Activated CD4-positive, alpha-beta T cell treated with anti-CD3 and anti-CD28 coated beads, Interleukin-2, amount 50 U/mL, for 16 hours (primary cell): ENCODE measurements around the gene ASB7.
"Not testable (repeated sequence)": the region's sequence is repeated elsewhere in the genome, so short reads cannot be mapped to it uniquely, and the experiment has no call there.

ENCODE experiments used
- DNase-seq: peaks from one replicate; pipeline ENCODE4 v3.0.0-alpha.2; 2020

ASB7 gene

DNA sequence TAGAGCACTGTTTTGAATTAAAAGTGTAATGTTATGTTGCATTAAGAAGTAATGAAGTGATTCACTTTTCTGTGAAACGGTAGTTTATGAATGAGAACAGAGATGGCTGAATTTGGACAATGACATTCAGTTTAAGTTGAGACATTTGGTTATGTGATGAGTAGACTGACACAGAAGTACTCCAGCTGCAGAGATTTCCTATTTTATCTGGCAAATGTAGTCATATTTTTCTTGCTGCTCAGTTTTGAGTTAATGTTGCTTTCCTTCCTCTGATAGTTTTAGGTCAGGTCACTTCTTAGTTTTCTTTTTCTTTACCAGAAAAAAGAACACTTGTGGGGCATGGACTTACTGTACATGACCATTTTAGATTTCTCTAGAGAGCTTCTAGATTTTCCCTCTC, 51.2 kb downstream of the ASB7 start:
- DNase-seq: no peak

DNA sequence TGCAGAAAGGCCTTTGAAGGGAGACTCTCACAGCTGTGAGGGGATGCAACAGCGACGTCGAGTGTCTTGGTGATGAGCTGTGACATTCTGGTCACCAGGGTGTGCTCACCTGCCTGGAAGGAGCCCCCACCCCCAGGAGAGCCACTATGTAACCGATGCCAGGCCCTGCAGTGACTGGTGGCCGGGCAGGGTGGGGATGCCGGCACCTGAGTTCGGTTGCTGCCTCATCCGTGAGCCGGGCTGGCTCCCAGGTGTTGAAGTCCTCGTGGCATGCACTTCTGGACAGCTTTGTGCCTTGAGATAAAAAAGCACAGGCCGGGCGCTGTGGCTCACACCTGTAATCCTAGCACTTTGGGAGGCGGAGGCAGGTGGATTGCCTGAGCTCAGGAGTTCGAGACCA, 56.5 kb downstream of the ASB7 start:
- DNase-seq: no peak

DNA sequence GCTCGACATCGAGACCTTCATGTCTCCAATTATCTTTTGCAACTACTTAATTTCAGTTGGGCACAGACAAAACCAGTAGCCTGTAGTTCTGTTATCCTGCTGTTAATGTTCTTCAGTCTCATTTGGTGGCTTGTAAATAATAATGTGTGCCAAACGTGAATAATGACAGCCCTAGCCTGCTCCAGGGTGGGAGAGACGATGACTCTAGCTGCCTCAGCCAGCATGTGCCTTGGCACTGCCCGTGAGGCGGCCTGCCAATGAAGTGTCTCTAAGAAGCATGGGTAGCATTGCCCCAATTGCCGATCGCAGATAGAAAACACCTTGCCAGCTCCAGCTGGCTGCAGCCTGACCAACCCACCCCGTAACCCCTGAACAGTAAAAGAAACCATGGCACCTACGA, 58.8 kb downstream of the ASB7 start:
- no peak for DNase-seq

DNA sequence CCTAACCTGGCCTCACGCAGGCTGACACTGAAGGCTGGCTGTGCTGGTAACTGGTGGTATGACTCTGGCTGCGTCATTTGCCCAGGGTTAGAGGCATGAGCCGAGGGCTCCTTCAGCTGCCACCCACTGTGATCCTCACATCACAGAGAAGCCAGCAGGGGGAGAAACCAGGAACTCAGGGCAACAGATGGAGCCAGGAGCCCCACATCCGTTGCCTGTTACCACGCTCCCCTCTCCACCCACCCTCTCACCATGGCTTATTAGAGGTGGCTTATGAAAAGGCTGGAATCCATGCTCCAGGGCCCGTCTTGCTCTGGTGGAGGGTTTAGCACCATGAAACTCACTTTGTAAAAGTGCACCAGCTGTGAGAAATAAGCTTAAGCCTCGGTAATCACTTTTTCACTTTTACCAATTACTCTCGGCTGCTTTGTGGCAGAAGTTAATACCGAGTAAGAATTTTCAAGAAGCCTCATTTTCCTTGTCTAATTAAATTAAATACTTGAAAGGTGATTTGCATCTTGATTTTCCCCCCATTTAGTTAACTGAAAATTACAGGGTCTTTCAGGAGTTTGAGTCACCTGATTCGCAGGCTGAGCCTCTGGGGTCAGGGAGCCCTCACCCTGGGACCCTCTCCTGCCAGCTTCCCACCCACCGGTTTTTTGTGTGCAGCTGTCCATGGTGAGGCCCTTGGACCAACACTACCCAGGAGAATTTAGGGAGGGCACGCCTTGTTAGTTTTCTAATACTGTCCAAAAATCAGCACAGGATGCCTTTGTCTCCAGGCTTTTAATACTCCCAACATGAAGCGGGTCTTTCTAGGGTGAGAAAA, 60.9 kb downstream of the ASB7 start:
- no peak for DNase-seq

DNA sequence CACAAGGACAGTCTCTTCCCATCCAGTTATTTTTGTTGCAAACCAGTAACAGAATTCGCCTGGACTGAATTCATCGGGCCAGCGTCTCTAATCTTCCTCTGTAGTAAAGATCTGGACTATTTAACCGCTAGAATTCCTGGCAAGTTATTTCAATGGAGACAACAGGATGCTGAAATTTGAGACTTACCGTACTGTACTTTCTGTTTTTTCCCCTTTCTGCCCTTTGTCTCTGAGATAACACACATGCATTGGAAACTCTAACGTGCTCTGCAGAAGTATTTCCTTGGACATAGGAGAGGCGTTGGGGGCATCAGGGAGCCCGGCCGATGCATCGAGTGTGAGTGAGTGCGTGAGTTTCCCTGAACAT, 61.5 kb downstream of the ASB7 start:
- DNase-seq: no peak

DNA sequence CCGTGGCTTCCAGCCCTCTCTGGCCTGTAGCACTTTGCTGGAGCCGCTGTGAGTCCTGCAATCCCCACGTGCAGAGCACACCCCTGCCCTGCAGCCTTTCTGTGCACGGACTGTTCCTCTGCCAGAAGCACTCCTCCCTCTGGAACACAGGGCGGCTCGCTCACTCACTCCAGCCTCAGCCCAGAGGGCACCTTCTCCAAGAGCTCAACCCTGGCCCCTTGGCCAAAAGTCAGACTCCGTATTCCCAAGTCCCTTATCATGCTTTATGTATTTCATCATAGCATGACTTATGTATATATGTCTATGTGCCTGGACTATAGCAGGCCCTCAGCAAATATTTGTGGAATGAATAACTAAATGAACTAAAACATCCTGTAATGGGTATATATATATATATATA, 63.2 kb downstream of the ASB7 start:
- DNase-seq: no peak

DNA sequence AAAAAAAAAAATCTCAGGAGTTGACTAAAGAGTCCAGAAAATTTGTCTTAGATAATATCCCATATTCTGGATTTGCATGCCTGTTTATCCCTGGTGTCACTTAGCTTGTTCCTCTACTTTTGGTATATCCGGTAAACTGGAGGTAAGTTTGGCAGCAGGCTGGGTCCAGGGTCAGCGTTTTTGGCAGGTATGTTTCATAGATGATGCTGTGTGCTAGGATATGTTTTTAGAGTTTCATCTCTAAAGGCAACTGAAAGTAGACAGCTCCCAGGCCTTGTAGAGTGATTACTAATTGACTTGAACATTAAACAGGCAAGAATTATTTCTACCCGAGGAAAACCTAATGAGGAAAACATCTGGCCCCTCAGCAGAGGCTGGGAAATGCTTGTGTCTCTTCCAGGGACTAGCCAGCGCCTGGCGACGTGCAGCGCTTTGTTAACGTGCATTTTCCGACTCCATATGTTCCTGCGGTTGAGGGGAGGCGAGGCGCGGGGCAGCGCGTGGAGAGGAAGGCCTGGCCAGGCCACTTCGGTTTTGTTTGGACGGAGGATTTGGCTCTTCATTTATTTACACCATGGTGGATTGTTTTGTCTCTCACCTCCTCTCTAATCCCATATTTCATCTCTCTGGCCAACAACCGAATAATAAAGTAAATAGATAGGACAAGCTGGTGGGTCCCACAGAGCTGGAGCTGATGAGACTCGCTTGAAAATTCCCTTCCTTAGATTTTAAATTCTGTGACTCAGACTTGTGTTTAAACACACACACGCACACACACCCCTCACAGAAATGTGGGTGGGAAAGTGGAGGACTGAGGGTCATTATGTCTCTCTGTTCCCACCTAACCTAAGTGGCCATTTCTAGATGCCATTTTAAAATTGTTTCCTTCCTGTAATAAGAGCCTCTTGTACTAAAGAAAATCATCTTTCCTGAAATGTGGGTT, 65.3 kb downstream of the ASB7 start:
- no peak for DNase-seq

DNA sequence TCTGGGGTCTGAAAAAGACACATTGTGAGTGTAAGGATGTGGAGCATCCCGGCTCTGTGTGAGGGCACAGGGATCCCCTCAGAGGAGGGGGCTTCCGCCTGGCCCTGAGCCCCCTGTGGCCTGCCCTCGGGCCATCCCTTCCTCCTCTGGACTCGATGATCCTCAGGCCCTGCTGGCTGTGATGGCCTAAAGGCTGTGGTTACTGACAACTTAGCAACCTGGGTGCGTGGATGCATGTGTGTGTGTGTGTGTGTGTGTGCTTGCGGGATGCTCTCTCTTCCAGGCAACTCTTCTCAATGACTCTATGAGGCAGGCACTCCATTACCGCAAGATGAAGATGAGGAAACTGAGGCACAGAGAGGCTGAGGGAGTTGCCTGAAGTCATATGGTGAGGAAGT, 66.0 kb downstream of the ASB7 start:
- no peak for DNase-seq

DNA sequence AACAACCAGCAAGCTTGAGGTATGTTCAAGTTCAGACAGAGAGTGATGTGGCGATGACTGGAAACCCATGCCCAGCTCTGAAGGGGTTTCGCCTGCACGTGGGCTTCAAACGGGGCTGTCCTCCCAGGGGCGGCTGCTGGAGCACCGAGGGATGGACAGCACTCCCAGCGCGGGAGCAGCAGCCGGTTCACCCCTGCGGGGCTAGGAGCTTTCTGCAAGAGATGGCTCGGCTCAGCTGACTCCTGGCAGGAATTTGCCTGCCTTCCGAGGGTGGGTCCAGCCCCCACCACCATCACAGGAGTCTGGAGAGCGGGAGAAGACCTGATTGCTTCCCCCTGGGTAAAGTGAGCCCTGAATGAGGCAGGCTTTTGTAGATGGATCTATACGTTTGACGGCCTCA, 66.9 kb downstream of the ASB7 start:
- no peak for DNase-seq

DNA sequence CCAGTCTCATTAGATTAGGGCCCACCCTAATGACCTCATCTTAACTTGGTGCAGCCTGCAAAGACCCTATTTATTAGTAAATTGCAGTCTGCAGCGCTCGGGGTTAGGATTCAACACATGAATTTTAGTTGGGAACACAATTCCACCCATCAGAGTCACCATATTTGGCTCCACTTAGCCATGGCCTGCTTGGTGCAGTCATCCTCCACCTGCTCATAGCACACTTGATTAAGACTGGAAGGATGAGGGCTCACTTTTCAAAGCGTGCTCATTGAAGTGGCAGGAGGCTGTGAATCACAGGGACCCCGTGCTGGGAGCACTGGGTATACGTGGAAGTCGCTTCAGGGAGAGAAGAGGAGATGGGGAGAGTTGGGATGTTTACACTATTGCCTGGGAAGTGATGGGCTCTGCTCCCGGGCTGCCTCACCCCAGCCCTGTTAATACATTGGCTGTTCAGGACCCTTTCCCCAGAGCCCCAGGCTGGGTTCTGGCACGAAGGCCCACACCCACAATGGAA, 68.2 kb downstream of the ASB7 start:
- DNase-seq: no peak

DNA sequence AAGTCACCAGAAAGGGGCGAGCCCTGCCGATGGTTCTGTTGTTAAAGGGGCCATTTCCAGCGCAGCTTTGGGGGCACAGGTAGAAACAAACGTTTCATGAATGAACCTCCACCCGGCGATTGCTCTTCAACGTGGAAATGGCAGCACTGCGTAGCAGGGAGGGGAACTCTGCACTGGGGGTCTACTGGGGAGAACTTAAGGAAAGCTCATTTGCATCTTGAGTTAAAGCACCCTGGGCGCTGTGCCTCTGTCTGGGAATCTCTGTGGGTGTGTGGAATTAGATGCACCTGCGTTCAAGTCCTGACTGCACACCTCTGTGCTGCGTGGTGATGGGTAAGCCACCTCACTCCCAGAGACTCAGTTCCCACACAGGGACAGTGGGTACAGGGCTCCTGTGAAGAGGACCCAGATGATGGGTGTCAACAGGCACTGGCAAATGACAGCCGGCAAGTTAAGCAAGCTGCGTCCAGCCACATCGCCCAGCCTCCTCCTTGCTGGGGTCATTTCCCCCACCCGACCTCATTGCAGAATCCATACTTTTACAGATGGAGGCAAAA, 68.8 kb downstream of the ASB7 start:
- no peak for DNase-seq

DNA sequence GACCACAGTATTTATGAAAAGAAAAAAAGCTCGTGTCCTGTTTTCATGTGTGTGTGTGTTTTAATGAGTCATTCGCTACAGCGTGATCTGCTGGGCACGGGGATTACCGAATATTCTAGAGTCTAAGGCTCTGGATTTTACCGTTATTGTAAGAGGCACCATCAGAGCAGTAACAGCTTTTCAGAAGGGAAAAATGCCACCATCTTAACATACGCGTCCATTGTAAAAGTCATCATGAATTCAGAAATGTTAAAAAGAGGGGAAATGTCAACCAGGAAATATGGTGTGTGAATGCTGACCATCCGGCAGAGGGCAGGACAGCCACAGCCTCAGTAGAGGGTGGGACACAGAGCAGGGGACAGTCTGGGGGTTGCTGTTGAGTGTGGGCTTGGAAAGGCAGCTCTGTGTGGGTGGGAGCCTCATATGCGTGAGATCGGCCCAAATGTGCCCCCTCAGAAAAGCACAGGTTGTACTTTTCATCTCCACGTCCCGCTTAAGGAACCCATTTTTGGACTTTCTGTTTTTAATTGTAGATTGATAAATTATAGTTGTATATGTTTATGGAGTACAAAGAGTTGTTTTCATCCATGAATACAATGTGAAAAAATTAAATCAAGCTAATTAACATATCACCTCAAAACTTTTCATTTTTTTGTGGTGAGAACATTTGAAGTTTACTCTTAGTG, 69.6 kb downstream of the ASB7 start:
- no peak for DNase-seq

DNA sequence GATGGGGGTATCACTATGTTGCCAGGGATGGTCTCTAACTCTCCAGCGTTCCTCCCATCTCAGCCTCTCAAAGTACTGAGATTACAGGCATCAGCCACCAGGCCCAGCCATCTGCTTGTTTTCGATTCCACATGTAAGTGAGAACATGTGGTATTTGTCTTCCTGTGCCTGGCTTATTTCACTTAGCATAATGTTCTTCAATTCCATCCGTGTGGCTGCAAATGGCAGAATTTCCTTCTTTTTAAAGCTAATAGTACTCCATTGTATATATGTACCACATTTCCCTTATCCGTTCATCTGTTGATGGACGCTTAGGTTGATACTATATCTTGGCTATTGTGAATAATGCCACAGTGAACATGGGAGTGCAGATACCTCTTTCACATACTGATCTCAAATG, 70.6 kb downstream of the ASB7 start:
- no peak for DNase-seq

DNA sequence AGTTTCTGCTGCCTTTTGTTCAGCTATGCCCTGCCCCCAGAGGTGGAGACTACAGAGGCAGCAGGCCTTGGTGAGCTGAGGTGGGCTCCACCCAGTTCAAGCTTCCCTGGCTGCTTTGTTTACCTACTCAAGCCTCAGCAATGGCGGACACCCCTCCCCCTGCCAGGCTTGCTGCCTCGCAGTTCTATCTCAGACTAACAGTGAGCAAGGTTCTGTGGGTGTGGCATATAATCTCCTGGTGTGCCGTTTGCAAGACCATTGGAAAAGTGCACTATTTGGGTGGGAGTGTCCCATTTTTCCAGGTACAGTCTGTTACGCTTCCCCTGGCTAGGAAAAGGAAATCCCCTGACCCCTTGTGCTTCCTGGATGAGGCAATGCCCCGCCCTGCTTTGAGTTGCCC, 76.8 kb downstream of the ASB7 start:
- DNase-seq: not testable (repeated sequence)

DNA sequence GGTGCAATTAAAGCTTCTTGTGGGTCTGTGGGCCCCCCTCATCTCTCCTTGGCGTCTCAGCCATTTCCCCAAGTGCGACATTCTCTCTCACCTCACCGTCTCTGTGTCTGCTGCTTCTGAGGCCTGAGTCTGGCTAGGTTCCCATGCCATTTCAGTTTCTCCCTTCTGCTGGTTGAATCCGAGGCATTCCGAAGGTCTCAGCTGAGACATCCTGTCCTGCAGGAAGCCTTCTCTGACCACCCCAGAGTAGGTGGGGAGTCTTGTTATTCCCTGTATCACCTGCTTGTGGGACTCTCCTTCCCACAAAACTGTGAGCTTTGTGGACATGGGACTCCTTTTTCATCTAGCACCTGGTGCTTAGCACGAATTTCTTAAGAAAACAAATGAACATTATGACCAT, 78.3 kb downstream of the ASB7 start:
- DNase-seq: no peak

DNA sequence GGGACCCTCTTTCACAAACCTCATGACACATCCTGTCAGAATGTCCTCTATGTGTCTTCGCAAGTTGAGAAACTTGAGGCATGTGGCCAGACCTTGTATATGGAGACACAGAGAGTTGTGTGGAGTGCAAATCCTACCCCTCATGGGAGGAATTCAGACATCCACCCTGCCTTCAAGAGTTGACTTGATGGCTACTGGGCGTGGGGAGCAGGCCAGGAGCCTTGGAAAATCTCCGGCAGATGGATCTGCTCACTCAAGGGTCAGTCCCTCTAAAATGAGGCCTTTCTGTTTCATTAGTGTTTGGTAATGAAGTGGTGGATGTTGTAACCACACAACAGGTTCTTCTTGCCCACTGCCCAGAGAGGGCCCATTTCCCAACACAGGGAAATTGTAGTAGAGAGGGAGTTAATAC, 79.0 kb downstream of the ASB7 start:
- no peak for DNase-seq

DNA sequence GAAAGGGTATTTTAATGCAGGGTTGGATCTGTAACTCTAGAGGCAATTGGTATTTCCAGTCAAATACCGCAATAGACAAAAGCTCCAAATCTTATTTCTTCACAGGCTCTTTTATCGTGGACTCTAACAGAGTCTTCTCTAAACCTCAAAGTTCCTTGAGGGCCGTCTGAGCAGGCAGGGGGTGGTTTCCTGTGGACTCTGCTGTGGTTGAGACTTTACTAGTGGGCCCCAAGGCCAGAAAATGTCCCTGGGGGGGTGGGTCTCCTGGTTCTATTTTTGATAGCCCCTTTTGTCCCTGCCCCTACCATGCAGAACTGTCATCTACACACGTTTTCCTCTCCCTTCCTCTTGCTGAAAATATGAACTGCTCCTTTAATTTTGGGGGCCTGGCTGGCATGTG, 80.1 kb downstream of the ASB7 start:
- DNase-seq: no peak

DNA sequence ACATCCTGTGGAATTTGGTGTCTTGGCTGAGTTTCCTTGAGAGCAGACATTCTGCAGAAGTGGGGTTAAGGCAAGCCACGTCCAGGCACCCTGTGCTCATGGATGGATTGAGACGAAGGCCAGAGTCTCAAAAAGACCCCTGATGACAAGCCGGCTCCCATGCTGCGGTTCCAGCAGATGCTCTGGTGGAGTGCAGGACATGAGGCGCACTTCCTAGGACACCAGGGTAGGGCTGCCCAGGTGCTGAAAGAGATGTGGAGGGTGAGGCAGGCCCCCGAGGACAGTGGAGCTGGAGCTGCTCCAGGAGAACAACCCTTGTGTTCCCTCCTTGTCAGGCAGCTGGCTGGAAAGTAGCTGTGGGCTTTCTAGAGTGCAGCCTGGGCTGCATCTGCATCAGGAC, 81.0 kb downstream of the ASB7 start:
- DNase-seq: no peak

DNA sequence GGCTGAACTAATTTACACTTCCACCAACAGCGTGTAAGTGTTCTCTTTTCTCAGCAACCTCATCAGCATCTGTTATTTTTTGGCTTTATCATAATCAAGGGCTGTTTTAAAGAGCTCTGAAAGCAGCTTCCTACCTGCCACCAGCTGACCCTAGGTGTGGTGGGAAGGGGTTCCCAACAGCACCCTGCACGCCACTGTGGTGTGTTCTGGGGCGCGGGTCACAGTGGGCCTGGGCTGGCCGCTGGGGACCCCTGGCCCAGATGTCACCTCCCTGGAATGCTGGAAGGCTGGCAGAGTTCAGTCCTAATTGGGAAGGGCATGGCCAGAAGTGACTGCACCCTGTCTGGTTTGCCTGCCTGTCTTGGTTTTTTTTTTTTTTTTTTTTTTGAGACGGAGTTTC, 82.2 kb downstream of the ASB7 start:
- no peak for DNase-seq

DNA sequence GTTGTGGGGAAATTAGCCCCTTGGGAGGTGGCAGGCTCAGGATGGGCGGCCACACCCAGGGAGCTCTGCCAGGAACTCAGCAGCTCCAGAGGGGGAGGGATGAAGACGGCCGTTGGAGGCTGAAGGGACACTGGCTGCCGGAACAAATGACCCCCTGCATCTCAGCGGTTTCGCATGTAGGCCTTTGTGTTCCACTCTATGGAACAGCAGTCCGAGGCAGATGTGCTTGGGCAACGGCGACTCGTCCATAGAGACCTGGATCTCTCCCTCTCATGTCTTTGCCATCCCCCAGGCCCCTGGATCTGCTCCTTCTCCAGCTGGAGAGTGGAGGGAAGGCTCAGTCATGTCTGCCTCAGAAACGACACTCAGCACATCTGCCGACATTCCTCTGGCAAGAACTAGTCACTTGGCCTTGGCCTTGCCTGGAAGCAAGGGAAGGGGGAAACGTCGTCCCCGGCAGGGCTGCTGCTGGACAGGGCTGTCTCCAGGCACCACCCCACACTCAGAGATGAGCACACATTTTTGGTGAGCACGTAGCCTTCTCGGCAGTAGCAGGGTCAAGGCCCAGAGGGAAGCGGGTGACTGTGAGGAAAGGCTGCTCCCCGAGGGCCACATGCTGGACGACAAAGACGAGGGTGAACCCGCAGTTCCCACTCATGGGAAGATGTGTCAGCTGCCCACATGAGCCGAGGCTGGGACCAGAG, 83.8 kb downstream of the ASB7 start:
- DNase-seq: no peak

DNA sequence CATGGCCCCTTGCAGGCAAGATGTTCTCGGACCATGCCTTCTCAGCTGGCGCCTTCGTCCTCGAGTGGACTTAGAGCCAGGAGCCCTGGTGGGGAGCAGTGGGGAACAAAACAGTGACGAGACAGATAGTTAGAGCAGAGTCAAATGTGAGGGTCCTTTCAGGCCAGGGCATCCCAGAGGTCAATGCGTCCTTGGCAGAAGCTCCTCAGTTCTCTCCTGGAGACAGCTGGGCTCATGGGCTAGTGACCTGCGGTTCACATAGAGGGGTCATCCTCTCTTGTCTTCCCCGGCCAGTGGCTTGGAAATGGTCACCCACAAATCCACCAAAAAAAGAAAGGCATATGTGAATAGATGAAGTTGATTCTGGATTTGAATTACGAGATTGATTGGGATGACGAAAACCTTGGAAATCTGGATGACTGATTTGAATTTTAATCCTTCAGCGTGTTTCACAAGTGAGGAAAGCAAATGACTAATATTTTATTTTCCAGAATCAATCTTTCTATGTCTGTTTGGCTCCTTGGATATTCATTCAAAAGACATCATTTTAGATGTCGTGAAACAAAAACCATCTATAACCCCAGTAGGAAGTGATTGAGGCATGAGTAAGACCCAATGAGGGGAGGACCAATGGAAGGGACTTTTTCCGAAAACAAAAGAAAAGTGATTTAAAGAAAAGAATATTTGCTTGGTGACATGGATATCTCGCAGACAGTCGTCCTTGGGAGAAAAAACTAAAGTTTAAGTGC, 84.5 kb downstream of the ASB7 start:
- no peak for DNase-seq
